Natural killer cell (primary cell): Measurements from ENCODE around the gene LETMD1. TPM values are rescaled to one million over a fixed set of nuclear protein-coding genes. Genes with fewer than 3 reads are reported as not detected.
A peak's percentile ranks its signal among the peaks of the same experiment; 100 is the strongest.

Experiments used
- ATAC-seq, 3 donors: fragments of 150-1000 bp in 2 of 3; fragments of 200-7000 bp in 1 of 3; cut with Tn5 transposase; 1 replicate in 1 of 3; 2 replicates in 2 of 3; pipeline ENCODE4 v1.10.0; 2021; ENCODE audit warnings: mild to moderate bottlenecking in 2 of 3, moderate library complexity in 2 of 3
- DNase-seq, 2 donors: peaks; one replicate each; pipeline versions ENCODE4 v3.0.0 to v3.0.0-alpha.2; 2013 to 2021; ENCODE audit warnings: mixed read lengths in 1 of 2
- H3K27ac ChIP-seq: one replicate; pipeline ENCODE4 v1.5.1; 2013; ENCODE audit warnings: mild to moderate bottlenecking, low read length
- H3K27me3 ChIP-seq: one replicate; pipeline ENCODE4 v1.6.1; 2013; ENCODE audit warnings: low read length; ENCODE audit not compliant: control insufficient read depth, insufficient read depth
- H3K36me3 ChIP-seq: one replicate; pipeline ENCODE4 v1.6.1; 2013; ENCODE audit warnings: low read length; ENCODE audit not compliant: control insufficient read depth, insufficient read depth
- H3K4me1 ChIP-seq: one replicate; pipeline ENCODE4 v1.6.1; 2013; ENCODE audit warnings: low read length; ENCODE audit not compliant: control insufficient read depth, insufficient read depth
- H3K4me3 ChIP-seq: one replicate; pipeline ENCODE4 v1.5.1; 2013; ENCODE audit warnings: low read length
- H3K9me3 ChIP-seq: one replicate; pipeline ENCODE4 v1.6.1; 2013; ENCODE audit warnings: low read length; ENCODE audit not compliant: control insufficient read depth, insufficient read depth
- H3K27ac Mint-ChIP-seq, 2 donors: one replicate each; pipeline ENCODE4 v1.8.0; 2022; ENCODE audit warnings: mild to moderate bottlenecking in 2 of 2, mixed read lengths in 2 of 2, moderate library complexity in 1 of 2
- H3K27me3 Mint-ChIP-seq, 2 donors: one replicate each; pipeline ENCODE4 v1.8.0; 2022; ENCODE audit warnings: low read depth in 2 of 2, mixed read lengths in 2 of 2
- H3K36me3 Mint-ChIP-seq: one replicate; pipeline ENCODE4 v1.8.0; 2022; ENCODE audit warnings: mixed read lengths
- H3K4me1 Mint-ChIP-seq, 2 donors: one replicate each; pipeline ENCODE4 v1.8.0; 2022; ENCODE audit warnings: mixed read lengths in 2 of 2
- H3K4me3 Mint-ChIP-seq: one replicate; pipeline ENCODE4 v1.8.0; 2022; ENCODE audit warnings: mild to moderate bottlenecking, moderate library complexity, mixed read lengths
- H3K9me3 Mint-ChIP-seq, 2 donors: one replicate each; pipeline ENCODE4 v1.8.0; 2022; ENCODE audit warnings: mixed read lengths in 2 of 2
- CTCF ChIP-seq: fragments of 200-600 bp; IDR thresholded peaks from one replicate; pipeline ENCODE4 v1.8.0; 2022; ENCODE audit warnings: antibody characterized with exemption
- WGBS: methylation state at CpG from one replicate; pipeline ENCODE4 v1.1.7; 2013; ENCODE audit warnings: missing lambda C conversion rate; ENCODE audit not compliant: insufficient coverage; 5-methylcytosine and 5-hydroxymethylcytosine counted together
- intact Hi-C: fragments of 100-400 bp; cut with micrococcal nuclease; formaldehyde crosslinking; loops from one replicate; pipeline ENCODE4 v1.14.2; 2022
- total RNA-seq, 4 donors: library from RNA; stranded (reverse); fragments of 120-200 nt in 1 of 4; gene quantifications; one replicate each; pipeline versions ENCODE4 v1.2.3 to v1.2.4, GENCODE V29; 2013 to 2022

The LETMD1 gene
- total RNA-seq, 3 donors from 2014 or later (not counting 1 experiment from before 2014, with no cell fraction given): 57.1 to 71.8 (median 58.2) TPM

- H3K27me3 Mint-ChIP-seq: no peaks in the 10 kb centered on the region
- intact Hi-C loops: loop anchor here (1.0 to 5.0 kb wide), 2 partner anchors 22 to 124 kb away; partner anchors contain the start of genes SLC11A2 and TFCP2
- no peak for ATAC-seq
Measured at GRCh38 chr12:51048661-51049251, 629 bp downstream of the LETMD1 start.

GRCh38 chr12:51049525-51049924 is 1.4 kb downstream of the LETMD1 start:
- DNase-seq (no peak), ATAC-seq (no peak)
- peaks cover 26 to 37% of the 10 kb centered on the region in 2 donors for H3K4me1 Mint-ChIP-seq
- peaks cover 10% of the 10 kb centered on the region for H3K36me3 Mint-ChIP-seq
- WGBS: no CpG with 5 or more reads among the region's 3 CpGs
- no peaks in the 10 kb centered on the region for H3K9me3 Mint-ChIP-seq
- Histone ChIP-seq H3K9me3 (no peaks in the 10 kb centered on the region), H3K36me3 (peaks cover 11% of the 10 kb centered on the region), H3K27ac (peak overlapping the region; percentile 83), H3K27me3 (no peaks in the 10 kb centered on the region), H3K4me3 (no peak overlapping the region), H3K4me1 (peaks cover 19% of the 10 kb centered on the region)
- intact Hi-C loops: loop anchor here (5.0 kb wide), 1 partner anchor 123 kb away; the partner anchor contains the start of gene TFCP2
- no peak for TF ChIP-seq CTCF
- peak overlapping the region; percentile 31 for H3K4me3 Mint-ChIP-seq
- peak overlapping the region; percentile 90 to 96 for H3K27ac Mint-ChIP-seq
- no peaks in the 10 kb centered on the region for H3K27me3 Mint-ChIP-seq

More at GRCh38 chr12:51048661-51049251, 629 bp downstream of the LETMD1 start:
- Histone ChIP-seq H3K36me3 (peaks cover 3% of the 10 kb centered on the region), H3K27me3 (no peaks in the 10 kb centered on the region), H3K27ac (peak overlapping the region; percentile 83), H3K9me3 (no peaks in the 10 kb centered on the region), H3K4me3 (peak overlapping the region; percentile 63), H3K4me1 (peaks cover 19% of the 10 kb centered on the region)
- Mint-ChIP-seq H3K27ac (peak overlapping the region; percentile 90 to 96), H3K4me1 (peaks cover 26 to 37% of the 10 kb centered on the region in 2 donors), H3K4me3 (peak overlapping the region; percentile 91), H3K9me3 (no peaks in the 10 kb centered on the region), H3K36me3 (peaks cover 10% of the 10 kb centered on the region)
- TF ChIP-seq CTCF: no peak
- DNase-seq: peak in 1 of 2 donors; percentile 75
- 28% methylated on average over 12 of the region's 14 CpGs for WGBS

- Mint-ChIP-seq H3K36me3 (peaks cover 10% of the 10 kb centered on the region), H3K4me3 (no peak overlapping the region), H3K27me3 (no peaks in the 10 kb centered on the region), H3K27ac (peak overlapping the region in 1 of 2 donors; percentile 40), H3K4me1 (peaks cover 23 to 34% of the 10 kb centered on the region in 2 donors), H3K9me3 (no peaks in the 10 kb centered on the region)
- ATAC-seq: no peak
- Histone ChIP-seq H3K4me3 (no peak overlapping the region), H3K4me1 (peaks cover 19% of the 10 kb centered on the region), H3K27ac (no peak overlapping the region), H3K36me3 (peaks cover 28% of the 10 kb centered on the region), H3K9me3 (no peaks in the 10 kb centered on the region), H3K27me3 (no peaks in the 10 kb centered on the region)
- intact Hi-C loops: no loop called here
- no peak for TF ChIP-seq CTCF
- 60% methylated on average over 4 of the region's 4 CpGs for WGBS
- no peak for DNase-seq
Measured at GRCh38 chr12:51051787-51052186, 3.7 kb downstream of the LETMD1 start.

- Mint-ChIP-seq H3K27me3 (no peaks in the 10 kb centered on the region), H3K4me3 (no peak overlapping the region), H3K9me3 (no peaks in the 10 kb centered on the region), H3K36me3 (peaks cover 10% of the 10 kb centered on the region), H3K27ac (no peak overlapping the region), H3K4me1 (peaks cover 0 to 6% of the 10 kb centered on the region in 2 donors)
- H3K27me3 ChIP-seq: no peaks in the 10 kb centered on the region
- no peak for DNase-seq
- ATAC-seq: no peak
- H3K4me1 ChIP-seq: no peaks in the 10 kb centered on the region
- WGBS: 91% methylated on average over 1 of the region's 2 CpGs
- intact Hi-C loops: no loop called here
- no peaks in the 10 kb centered on the region for H3K9me3 ChIP-seq
- TF ChIP-seq CTCF: no peak
- H3K36me3 ChIP-seq: peaks cover 55% of the 10 kb centered on the region
- H3K4me3 ChIP-seq: no peak overlapping the region
- H3K27ac ChIP-seq: no peak overlapping the region
Measured at GRCh38 chr12:51055060-51055459, 6.9 kb downstream of the LETMD1 start.
